HCT116 (cell line): Measurements from ENCODE around the gene EPHA10. TPM values are rescaled to one million over a fixed set of nuclear protein-coding genes. Genes with fewer than 3 reads are reported as not detected.
A peak's percentile ranks its signal among the peaks of the same experiment; 100 is the strongest.

ENCODE experiments used
- ATAC-seq: fragments of 200-7000 bp; cut with Tn5 transposase; 2 replicates; pipeline ENCODE4 v1.9.1; 2020; ENCODE audit warnings: mild to moderate bottlenecking, moderate library complexity
- BruUV-seq: library from RNA; stranded (reverse); fragments of 400-500 nt; replicated peaks from 2 replicates; lab custom pipeline; 2021; lab: Mats Ljungman, UMichigan
- CTCF ChIA-PET: fragments of 300-600 bp; sonication (Branson Sonifier 250); formaldehyde crosslinking; loops from one replicate; lab custom pipeline; 2021; ENCODE audit warnings: antibody characterized with exemption; lab: Charles Lee
- POLR2A ChIA-PET: fragments of 300-600, 350-600 bp; sonication (Branson Sonifier 250); formaldehyde crosslinking; loops from one replicate; lab custom pipeline; 2021; ENCODE audit warnings: antibody characterized with exemption; lab: Charles Lee
- RAD21 ChIA-PET, 2 experiments: fragments of 300-600 bp; sonication (Branson Sonifier 250); formaldehyde crosslinking; loops; one replicate each; lab custom pipeline; 2023; ENCODE audit warnings: low total read pairs in 2 of 2; ENCODE audit not compliant: uncharacterized antibody in 2 of 2, unreplicated experiment in 2 of 2, low non-redundant PET in 1 of 2; lab: Charles Lee
- DNase-seq: peaks from one replicate; pipeline ENCODE4 v3.0.0-alpha.2; 2010; ENCODE audit warnings: low read depth, low spot score
- H2AFZ ChIP-seq: fragments of 200-600 bp; shearing (Covaris generic), sonication (generic); 2 replicates; pipeline ENCODE4 v1.6.1; 2017; ENCODE audit warnings: low read depth, mixed run types, mixed read lengths, antibody characterized with exemption, low read length; ENCODE audit not compliant: poor library complexity, severe bottlenecking
- H3K27ac ChIP-seq: 2 replicates; pipeline ENCODE4 v1.5.1; 2012; ENCODE audit warnings: low read depth, low read length
- H3K27me3 ChIP-seq: fragments of 200-600 bp; sonication (generic); 2 replicates; pipeline ENCODE4 v1.6.1; 2016; ENCODE audit warnings: mixed run types, low read length, mixed read lengths; ENCODE audit not compliant: insufficient read depth
- H3K36me3 ChIP-seq, 2 experiments: fragments of 200-500 bp in 1 of 2; fragments of 200-600 bp in 1 of 2; sonication (Bioruptor generic) in 1 of 2; sonication (generic) in 1 of 2; 2 replicates each; pipeline versions ENCODE4 v1.5.1 to v1.6.1; 2014 to 2016; ENCODE audit warnings: low read length in 2 of 2, inconsistent platforms in 1 of 2, mixed read lengths in 1 of 2, mixed run types in 1 of 2; ENCODE audit not compliant: insufficient read depth in 2 of 2, control insufficient read depth in 1 of 2
- H3K4me1 ChIP-seq, 2 experiments: fragments of 200-600 bp in 1 of 2; sonication (generic) in 1 of 2; 2 replicates each; pipeline versions ENCODE4 v1.5.1 to v1.6.1; 2012 to 2017; ENCODE audit warnings: low read length in 2 of 2, inconsistent platforms in 1 of 2, mild to moderate bottlenecking in 1 of 2, mixed read lengths in 1 of 2, mixed run types in 1 of 2, moderate library complexity in 1 of 2; ENCODE audit not compliant: insufficient read depth in 2 of 2, control insufficient read depth in 1 of 2
- H3K4me2 ChIP-seq: fragments of 200-600 bp; sonication (generic); 2 replicates; pipeline ENCODE4 v1.6.1; 2017; ENCODE audit warnings: mixed run types, low read length, mixed read lengths
- H3K4me3 ChIP-seq, 2 experiments: fragments of 200-600 bp in 1 of 2; sonication (generic) in 1 of 2; replicated peaks in 1 of 2; 2 replicates each; pipeline ENCODE4 v1.5.1; 2011 to 2016; ENCODE audit warnings: low read length in 2 of 2, control low read depth in 1 of 2, low read depth in 1 of 2, mild to moderate bottlenecking in 1 of 2, mixed read lengths in 1 of 2, mixed run types in 1 of 2
- H3K79me2 ChIP-seq: fragments of 200-600 bp; sonication (generic); 2 replicates; pipeline ENCODE4 v1.6.1; 2017; ENCODE audit warnings: mild to moderate bottlenecking, mixed run types, low read length, moderate library complexity, mixed read lengths; ENCODE audit not compliant: insufficient read depth
- H3K9ac ChIP-seq: fragments of 200-600 bp; sonication (generic); 2 replicates; pipeline ENCODE4 v1.6.1; 2016; ENCODE audit warnings: low read length, mixed read lengths
- H3K9me2 ChIP-seq: fragments of 200-600 bp; sonication (generic), shearing (Covaris generic); 2 replicates; pipeline ENCODE4 v1.6.1; 2017; ENCODE audit warnings: mixed run types, mild to moderate bottlenecking, moderate library complexity; ENCODE audit not compliant: insufficient read depth
- H3K9me3 ChIP-seq, 2 experiments: fragments of 200-500 bp in 1 of 2; fragments of 200-600 bp in 1 of 2; sonication (Bioruptor generic) in 1 of 2; sonication (generic) in 1 of 2; 2 replicates each; pipeline ENCODE4 v1.6.1; 2014 to 2017; ENCODE audit warnings: low read length in 2 of 2, mixed read lengths in 2 of 2, inconsistent platforms in 1 of 2, low read depth in 1 of 2, mild to moderate bottlenecking in 1 of 2, mixed run types in 1 of 2, moderate library complexity in 1 of 2; ENCODE audit not compliant: control insufficient read depth in 1 of 2, insufficient read depth in 1 of 2
- H4K20me1 ChIP-seq: fragments of 200-600 bp; sonication (generic), shearing (Covaris generic); 2 replicates; pipeline ENCODE4 v1.6.1; 2017; ENCODE audit warnings: mixed run types, mild to moderate bottlenecking, moderate library complexity; ENCODE audit not compliant: insufficient read depth
- ATF3 ChIP-seq: IDR thresholded peaks from 2 replicates; pipeline ENCODE4 v1.6.1; 2012
- CEBPB ChIP-seq: IDR thresholded peaks from 2 replicates; pipeline ENCODE4 v1.6.1; 2012; ENCODE audit warnings: low read depth
- EGR1 ChIP-seq: IDR thresholded peaks from 2 replicates; pipeline ENCODE4 v1.6.1; 2012; ENCODE audit warnings: low read depth
- EZH2 ChIP-seq: fragments of 200-600 bp; sonication (generic); IDR thresholded peaks from 2 replicates; pipeline ENCODE4 v1.6.1; 2017; ENCODE audit warnings: antibody characterized with exemption, mixed run types
- EZH2phosphoT487 ChIP-seq: fragments of 200-600 bp; IDR thresholded peaks from 2 replicates; pipeline ENCODE4 v1.6.1; 2018; ENCODE audit warnings: antibody characterized with exemption, borderline replicate concordance
- FOSL1 ChIP-seq: IDR thresholded peaks from 2 replicates; pipeline ENCODE4 v1.6.1; 2012; ENCODE audit warnings: low read depth
- POLR2AphosphoS5 ChIP-seq: IDR thresholded peaks from 2 replicates; pipeline ENCODE4 v1.6.1; 2011; ENCODE audit warnings: mild to moderate bottlenecking, low read depth, low read length, moderate library complexity
- RAD21 ChIP-seq: IDR thresholded peaks from 2 replicates; pipeline ENCODE4 v1.6.1; 2012; ENCODE audit warnings: low read depth, mild to moderate bottlenecking
- SIN3A ChIP-seq: IDR thresholded peaks from 2 replicates; pipeline ENCODE4 v1.6.1; 2012; ENCODE audit warnings: low read depth
- SP1 ChIP-seq: IDR thresholded peaks from 2 replicates; pipeline ENCODE4 v1.6.1; 2012; ENCODE audit warnings: low read depth
- SRF ChIP-seq: IDR thresholded peaks from 2 replicates; pipeline ENCODE4 v1.6.1; 2012; ENCODE audit warnings: low read depth
- TCF7L2 ChIP-seq: IDR thresholded peaks from 2 replicates; pipeline ENCODE4 v1.7.0; 2011; ENCODE audit warnings: borderline replicate concordance, inconsistent platforms; ENCODE audit not compliant: insufficient read depth, insufficient read length; ENCODE audit errors: extremely low read depth
- ZFX ChIP-seq: fragments of 450-650 bp; IDR thresholded peaks from 2 replicates; pipeline ENCODE4 v1.6.1; 2017
- intact Hi-C: fragments of 100-400 bp; cut with micrococcal nuclease; formaldehyde crosslinking; loops from 2 replicates; pipeline ENCODE4 v1.10.0; 2022
- total RNA-seq: library from RNA; stranded (reverse); gene quantifications from one replicate; pipeline ENCODE4 v1.2.1, GENCODE V29; 2021; ENCODE audit not compliant: unreplicated experiment
- TF ChIP-seq, protein P1 (sequence below), 3 experiments: fragments of 200-600 bp in 1 of 3; sonication (generic) in 1 of 3; IDR thresholded peaks in 2 of 3; conservative IDR thresholded peaks in 1 of 3; 2 replicates each; pipeline ENCODE4 v1.5.1; 2012 to 2017; ENCODE audit warnings: low read depth in 2 of 3, low read length in 2 of 3, antibody characterized with exemption in 1 of 3, borderline replicate concordance in 1 of 3, control low read depth in 1 of 3, mild to moderate bottlenecking in 1 of 3, mixed read lengths in 1 of 3, mixed run types in 1 of 3, moderate library complexity in 1 of 3; ENCODE audit not compliant: insufficient read depth in 1 of 3

EPHA10 gene
- total RNA-seq, 1 experiment from 2014 or later, result 6.5 TPM

DNA sequence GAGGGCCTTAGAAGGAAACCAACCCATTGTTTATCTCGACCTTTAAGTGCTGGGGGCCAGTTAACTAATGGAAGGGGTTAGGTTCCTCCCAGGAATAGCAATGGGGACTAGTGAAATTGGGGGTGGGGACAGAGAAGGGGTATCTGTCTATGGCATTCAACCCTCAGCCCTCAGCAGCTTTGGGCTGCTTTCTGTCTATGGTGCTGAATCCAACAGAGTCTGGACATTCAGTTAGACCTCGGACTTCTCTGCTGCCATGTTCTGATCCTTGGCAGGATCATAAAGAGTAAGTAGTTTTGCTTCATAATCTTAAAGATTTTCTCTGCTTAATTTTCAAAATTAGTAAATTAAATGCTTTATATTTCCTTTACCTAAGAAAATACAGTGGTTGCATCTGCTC, 2.6 kb upstream of the EPHA10 start:
- Histone ChIP-seq H3K4me2 (no peak overlapping the region), H3K4me1 (peaks cover 0 to 8% of the 10 kb centered on the region in 2 experiments; a peak in 1 of 4 replicates), H3K27ac (no peak overlapping the region), H2AFZ (no peak overlapping the region), H3K27me3 (peaks cover 40% of the 10 kb centered on the region), H3K4me3 (no peak overlapping the region), H4K20me1 (no peaks in the 10 kb centered on the region), H3K36me3 (no peaks in the 10 kb centered on the region), H3K9ac (no peak overlapping the region), H3K79me2 (no peaks in the 10 kb centered on the region), H3K9me2 (no peaks in the 10 kb centered on the region), H3K9me3 (no peaks in the 10 kb centered on the region)
- ATAC-seq, result no peak
- no TSS peak for BruUV-seq
- no peak for TF ChIP-seq ZFX
- no peak for TF ChIP-seq EZH2
- TF ChIP-seq TCF7L2, result no peak
- no peak for TF ChIP-seq EZH2phosphoT487
- TF ChIP-seq, protein P1, sequence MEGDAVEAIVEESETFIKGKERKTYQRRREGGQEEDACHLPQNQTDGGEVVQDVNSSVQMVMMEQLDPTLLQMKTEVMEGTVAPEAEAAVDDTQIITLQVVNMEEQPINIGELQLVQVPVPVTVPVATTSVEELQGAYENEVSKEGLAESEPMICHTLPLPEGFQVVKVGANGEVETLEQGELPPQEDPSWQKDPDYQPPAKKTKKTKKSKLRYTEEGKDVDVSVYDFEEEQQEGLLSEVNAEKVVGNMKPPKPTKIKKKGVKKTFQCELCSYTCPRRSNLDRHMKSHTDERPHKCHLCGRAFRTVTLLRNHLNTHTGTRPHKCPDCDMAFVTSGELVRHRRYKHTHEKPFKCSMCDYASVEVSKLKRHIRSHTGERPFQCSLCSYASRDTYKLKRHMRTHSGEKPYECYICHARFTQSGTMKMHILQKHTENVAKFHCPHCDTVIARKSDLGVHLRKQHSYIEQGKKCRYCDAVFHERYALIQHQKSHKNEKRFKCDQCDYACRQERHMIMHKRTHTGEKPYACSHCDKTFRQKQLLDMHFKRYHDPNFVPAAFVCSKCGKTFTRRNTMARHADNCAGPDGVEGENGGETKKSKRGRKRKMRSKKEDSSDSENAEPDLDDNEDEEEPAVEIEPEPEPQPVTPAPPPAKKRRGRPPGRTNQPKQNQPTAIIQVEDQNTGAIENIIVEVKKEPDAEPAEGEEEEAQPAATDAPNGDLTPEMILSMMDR (IDR thresholded peaks at IDR 0.05 in 2 of 3, conservative IDR thresholded peaks at IDR 0.05 in 1 of 3; ENCODE audit: borderline replicate concordance in 1 of 3, insufficient read depth in 1 of 3, low read depth in 2 of 3, low read length in 2 of 3), result no peak
- CTCF ChIA-PET, result no interaction called here
- RAD21 ChIA-PET, result no interaction called here
- intact Hi-C loops, result no loop called here
- DNase-seq, result no peak
- POLR2A ChIA-PET, result no interaction called here

- H3K27ac ChIP-seq, result no peak overlapping the region
- no peaks in the 10 kb centered on the region for H4K20me1 ChIP-seq
- no peak overlapping the region for H3K4me3 ChIP-seq
- POLR2A ChIA-PET, result no interaction called here
- no TSS peak for BruUV-seq
- H3K4me1 ChIP-seq, result peaks cover 0 to 8% of the 10 kb centered on the region in 2 experiments; a peak in 1 of 4 replicates
- ATAC-seq, result peak; percentile 79
- H3K9me3 ChIP-seq, result no peaks in the 10 kb centered on the region
- H3K36me3 ChIP-seq, result no peaks in the 10 kb centered on the region
- RAD21 ChIA-PET, result no interaction called here
- intact Hi-C loops, result no loop called here
- TF ChIP-seq EZH2, result no peak
- no peak for TF ChIP-seq SP1
- no peak for TF ChIP-seq POLR2AphosphoS5
- TF ChIP-seq SIN3A, result no peak
- no peak for TF ChIP-seq ATF3
- peak; percentile 72 for TF ChIP-seq RAD21
- TF ChIP-seq EGR1, result no peak
- no peak for TF ChIP-seq CEBPB
- no peak for TF ChIP-seq ZFX
- TF ChIP-seq, protein P1 (IDR thresholded peaks at IDR 0.05 in 2 of 3, conservative IDR thresholded peaks at IDR 0.05 in 1 of 3; ENCODE audit: borderline replicate concordance in 1 of 3, insufficient read depth in 1 of 3, low read depth in 2 of 3, low read length in 2 of 3), result peak; percentile 20 to 35 (median 27); a peak in 3 of 6 replicates
- no peak for TF ChIP-seq SRF
- TF ChIP-seq FOSL1, result no peak
- H3K9ac ChIP-seq, result no peak overlapping the region
- CTCF ChIA-PET, result interaction anchor here (1.0 to 1.6 kb wide), 2 partner anchors 10 to 74 kb away, joined by 3 to 4 read pairs; partner anchors contain the start of gene CDCA8
- peaks cover 40% of the 10 kb centered on the region for H3K27me3 ChIP-seq
- H3K79me2 ChIP-seq, result no peaks in the 10 kb centered on the region
- peak overlapping the region; percentile 61 for H2AFZ ChIP-seq
- no peaks in the 10 kb centered on the region for H3K9me2 ChIP-seq
- peak; percentile 2 for DNase-seq
- H3K4me2 ChIP-seq, result peak overlapping the region; percentile 47
These were observed 1.2 kb upstream of the EPHA10 start for GRCh38 chr1:37765916-37766664.
